ENCODE measurements around the gene BAIAP2L1.

The BAIAP2L1 gene

DNA sequence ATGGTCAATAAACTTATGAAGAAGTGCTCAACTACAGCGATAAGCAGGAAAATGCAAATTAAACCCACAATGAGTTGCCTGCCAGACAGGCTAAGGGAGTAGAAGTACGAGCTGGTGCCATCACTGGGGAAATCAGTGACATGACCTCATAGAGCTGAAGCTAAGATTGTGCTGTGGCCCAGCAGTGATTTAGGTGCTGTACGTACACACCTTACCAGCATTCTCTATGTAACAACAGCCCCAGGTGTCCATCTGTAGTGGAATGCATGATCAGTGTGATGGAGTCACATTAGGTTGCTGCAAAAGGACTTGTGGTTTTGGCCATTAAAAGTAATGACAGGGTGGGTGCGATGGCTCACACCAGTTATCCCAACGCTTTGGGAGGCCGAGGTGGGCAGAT, 143.2 kb downstream of the BAIAP2L1 start:
- no peak for ATAC-seq

DNA sequence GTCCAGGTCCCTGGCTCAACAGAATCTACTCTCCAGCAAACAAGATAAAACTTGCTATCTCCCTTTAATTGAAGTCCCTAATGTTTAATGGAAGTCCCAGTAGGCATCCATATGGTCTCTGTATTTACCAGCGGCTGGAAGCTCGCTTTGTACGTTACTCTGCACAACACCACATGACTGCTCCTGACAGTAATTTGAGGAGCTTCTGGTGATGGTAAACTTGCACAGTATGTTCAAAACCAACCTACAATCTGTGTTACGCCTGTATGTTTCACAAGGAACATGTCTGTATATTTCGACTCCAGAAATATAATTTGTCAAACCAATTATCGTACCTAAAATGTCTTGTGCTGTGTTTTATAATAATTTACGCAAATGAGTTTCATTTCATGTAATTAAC, 144.5 kb downstream of the BAIAP2L1 start:
- ATAC-seq: no peak

- ATAC-seq: peak in 1 of 2 donors; percentile 4
Observed at GRCh38 chr7:98254951-98255610, 145.8 kb downstream of the BAIAP2L1 start.

DNA sequence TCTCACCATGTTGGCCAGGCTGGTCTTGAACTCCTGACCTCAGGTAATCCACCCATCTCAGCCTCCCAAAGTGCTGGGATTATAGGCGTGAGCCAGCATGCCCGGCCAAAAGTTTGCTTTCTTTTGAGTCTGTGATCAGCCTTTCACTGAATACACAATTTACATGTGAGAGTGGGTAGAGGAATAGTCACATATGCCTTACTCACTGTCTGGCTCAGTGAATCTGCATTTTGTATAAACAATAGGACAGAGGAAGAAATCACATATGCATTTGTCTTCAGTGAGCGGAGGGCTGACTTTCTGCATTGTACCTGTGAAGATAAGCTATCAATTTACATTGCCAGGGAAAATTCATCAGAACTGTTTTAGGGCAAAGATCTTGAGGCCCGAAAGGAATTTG, 146.4 kb downstream of the BAIAP2L1 start:
- ATAC-seq: no peak

- ATAC-seq: peak; percentile 34 to 38
Observed at GRCh38 chr7:98252425-98253054, 148.3 kb downstream of the BAIAP2L1 start.

GRCh38 chr7:98251601-98252424, 149.1 kb downstream of the BAIAP2L1 start, which contains the start of gene TECPR1:
TSS of gene TECPR1 (minus strand) at chr7:98252232. CDS start at chr7:98246146, 6,086 bp downstream.
- peak; percentile 98 for ATAC-seq

- ATAC-seq: peak in 1 of 2 donors; percentile 1
Observed at GRCh38 chr7:98251231-98251600, 149.7 kb downstream of the BAIAP2L1 start.

DNA sequence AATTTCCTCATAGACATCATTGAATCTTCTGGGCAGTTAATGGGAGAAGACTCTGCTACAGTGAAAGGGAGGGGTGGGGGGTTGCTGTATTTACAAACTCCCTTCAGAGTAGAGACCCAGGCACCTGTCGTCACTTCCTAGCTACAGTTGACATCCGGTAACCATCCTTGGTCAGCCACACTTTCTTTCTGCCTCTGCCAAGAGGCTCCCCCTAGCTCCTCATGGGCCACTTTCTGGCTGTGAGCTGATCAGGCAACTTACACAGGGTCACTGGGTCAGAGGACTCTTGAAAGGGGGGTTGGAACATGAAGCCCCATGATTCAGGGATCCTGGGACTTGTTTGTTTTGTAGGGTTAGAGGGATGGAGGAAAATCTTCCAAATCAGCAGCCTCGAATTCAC, 150.1 kb downstream of the BAIAP2L1 start:
- ATAC-seq: no peak

DNA sequence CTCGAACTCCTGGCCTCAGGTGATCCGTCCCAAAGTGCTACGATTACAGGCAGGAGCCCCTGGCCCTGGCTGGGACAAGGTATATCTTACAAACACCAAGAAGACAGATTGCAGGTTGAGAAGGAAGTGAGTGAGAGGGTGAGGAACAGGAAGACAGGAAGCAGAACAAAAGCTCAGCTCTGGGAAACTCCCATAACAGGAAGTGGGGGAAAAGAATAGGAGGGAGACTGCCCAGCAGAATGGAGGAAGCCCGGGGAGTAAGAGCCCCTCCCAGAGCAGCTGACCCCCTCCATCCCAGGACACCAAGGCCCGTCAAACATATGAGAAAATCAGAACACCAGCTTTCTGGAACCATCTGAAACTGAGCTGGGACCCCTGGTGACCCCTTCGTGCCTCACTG, 151.8 kb downstream of the BAIAP2L1 start:
- no peak for ATAC-seq

GRCh38 chr7:98248156-98248555, 152.7 kb downstream of the BAIAP2L1 start:
- no peak for ATAC-seq

- ATAC-seq: no peak
Observed at GRCh38 chr7:98244871-98245270, 156.0 kb downstream of the BAIAP2L1 start.

DNA sequence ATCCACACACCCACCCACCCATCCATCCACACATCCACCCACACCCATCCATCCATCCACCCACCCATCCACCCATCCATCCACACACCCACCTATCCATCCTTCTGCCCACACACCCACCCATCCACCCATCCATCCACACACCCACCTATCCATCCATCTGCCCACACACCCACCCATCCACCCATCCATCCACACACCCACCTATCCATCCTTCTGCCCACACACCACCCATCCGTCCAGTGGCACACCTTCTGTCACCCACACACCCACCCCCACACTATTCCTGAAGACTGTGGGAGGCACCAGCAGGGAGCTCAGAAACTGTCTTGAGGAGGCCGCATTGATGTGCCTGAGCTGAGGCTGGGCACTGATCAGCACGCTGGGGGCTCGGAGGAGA, 158.0 kb downstream of the BAIAP2L1 start:
- ATAC-seq: no peak

DNA sequence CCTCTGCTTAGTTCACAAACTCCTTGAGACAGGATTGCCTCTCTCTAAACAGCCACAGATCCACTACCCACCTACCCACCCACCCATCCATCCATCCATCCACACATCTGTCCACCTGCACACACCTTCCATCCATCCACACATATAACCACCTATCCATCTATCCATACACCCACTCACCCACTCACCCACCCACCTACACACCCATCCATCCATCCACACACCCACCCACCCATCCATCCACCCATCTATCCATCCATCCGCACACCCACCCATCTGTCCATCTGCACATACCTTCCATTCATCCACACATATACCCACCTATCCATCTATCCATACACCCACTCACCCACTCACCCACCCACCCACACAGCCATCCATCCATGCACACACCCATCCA, 158.5 kb downstream of the BAIAP2L1 start:
- no peak for ATAC-seq

DNA sequence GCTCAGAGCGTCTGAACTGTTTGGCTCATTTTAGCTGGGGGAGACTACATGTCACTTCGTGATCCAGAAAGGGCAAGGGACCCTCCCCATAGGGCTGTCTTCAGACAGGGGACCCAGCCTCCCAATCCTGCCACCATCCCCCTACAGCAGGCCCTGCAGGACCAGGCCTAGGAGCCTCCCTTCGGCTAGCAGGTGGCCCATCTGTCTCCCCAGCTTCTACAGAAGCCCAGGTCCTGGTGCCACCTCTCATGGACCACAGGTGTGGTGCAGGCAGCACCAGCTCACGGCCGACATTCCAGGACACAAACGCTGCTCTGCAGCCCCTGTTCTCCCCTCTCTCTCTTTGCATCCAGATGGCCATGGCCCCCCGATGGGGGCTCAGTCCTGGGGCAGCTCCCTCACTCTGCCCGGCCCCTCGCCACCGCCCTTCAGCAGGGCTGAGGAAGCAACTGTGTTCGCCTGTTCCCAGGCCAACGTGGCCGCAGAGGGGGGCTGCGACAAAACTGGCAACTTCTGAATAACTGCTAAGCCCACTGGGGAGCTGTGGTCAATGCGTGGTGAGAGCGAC, 159.1 kb downstream of the BAIAP2L1 start:
- no peak for ATAC-seq

Data from activated CD4-positive, CD25-positive, alpha-beta regulatory T cell treated with anti-CD3 and anti-CD28 coated beads, Interleukin-2, amount 50 U/mL, for 24 hours (primary cell).